ENCODE results near the gene PRR18. TPM values are rescaled to one million over a fixed set of nuclear protein-coding genes. Genes with fewer than 3 reads are reported as not detected.

Gene PRR18
- total and polyA plus RNA-seq, 9 of the 15 experiments (the other 6 are each of a cell fraction or from before 2014, with no cell fraction given), result not detected

- TF ChIP-seq ZNF12 (CRISPR knock-in tag; IDR thresholded peaks at IDR 0.05), result no peak
- no peak for TF ChIP-seq FUS (optimal IDR thresholded peaks at IDR 0.05; ENCODE audit: low read depth, low read length)
- TF ChIP-seq ZKSCAN1 (IDR thresholded peaks at IDR 0.05; ENCODE audit: low read depth, low read length), result 0 out of 2 replicates have a peak, but pooled peaks have one; percentile 36
- TF ChIP-seq ZZZ3 (IDR thresholded peaks at IDR 0.05), result no peak
- no peak for TF ChIP-seq TAL1 (IDR thresholded peaks at IDR 0.05)
- no peak for TF ChIP-seq ID3 (CRISPR knock-in tag; IDR thresholded peaks at IDR 0.05)
- TF ChIP-seq ID3 (tag; IDR thresholded peaks at IDR 0.05), result no peak
- TF ChIP-seq, protein P1, sequence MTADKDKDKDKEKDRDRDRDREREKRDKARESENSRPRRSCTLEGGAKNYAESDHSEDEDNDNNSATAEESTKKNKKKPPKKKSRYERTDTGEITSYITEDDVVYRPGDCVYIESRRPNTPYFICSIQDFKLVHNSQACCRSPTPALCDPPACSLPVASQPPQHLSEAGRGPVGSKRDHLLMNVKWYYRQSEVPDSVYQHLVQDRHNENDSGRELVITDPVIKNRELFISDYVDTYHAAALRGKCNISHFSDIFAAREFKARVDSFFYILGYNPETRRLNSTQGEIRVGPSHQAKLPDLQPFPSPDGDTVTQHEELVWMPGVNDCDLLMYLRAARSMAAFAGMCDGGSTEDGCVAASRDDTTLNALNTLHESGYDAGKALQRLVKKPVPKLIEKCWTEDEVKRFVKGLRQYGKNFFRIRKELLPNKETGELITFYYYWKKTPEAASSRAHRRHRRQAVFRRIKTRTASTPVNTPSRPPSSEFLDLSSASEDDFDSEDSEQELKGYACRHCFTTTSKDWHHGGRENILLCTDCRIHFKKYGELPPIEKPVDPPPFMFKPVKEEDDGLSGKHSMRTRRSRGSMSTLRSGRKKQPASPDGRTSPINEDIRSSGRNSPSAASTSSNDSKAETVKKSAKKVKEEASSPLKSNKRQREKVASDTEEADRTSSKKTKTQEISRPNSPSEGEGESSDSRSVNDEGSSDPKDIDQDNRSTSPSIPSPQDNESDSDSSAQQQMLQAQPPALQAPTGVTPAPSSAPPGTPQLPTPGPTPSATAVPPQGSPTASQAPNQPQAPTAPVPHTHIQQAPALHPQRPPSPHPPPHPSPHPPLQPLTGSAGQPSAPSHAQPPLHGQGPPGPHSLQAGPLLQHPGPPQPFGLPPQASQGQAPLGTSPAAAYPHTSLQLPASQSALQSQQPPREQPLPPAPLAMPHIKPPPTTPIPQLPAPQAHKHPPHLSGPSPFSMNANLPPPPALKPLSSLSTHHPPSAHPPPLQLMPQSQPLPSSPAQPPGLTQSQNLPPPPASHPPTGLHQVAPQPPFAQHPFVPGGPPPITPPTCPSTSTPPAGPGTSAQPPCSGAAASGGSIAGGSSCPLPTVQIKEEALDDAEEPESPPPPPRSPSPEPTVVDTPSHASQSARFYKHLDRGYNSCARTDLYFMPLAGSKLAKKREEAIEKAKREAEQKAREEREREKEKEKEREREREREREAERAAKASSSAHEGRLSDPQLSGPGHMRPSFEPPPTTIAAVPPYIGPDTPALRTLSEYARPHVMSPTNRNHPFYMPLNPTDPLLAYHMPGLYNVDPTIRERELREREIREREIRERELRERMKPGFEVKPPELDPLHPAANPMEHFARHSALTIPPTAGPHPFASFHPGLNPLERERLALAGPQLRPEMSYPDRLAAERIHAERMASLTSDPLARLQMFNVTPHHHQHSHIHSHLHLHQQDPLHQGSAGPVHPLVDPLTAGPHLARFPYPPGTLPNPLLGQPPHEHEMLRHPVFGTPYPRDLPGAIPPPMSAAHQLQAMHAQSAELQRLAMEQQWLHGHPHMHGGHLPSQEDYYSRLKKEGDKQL (CRISPR knock-in tag; IDR thresholded peaks at IDR 0.05; ENCODE audit: borderline replicate concordance), result no peak
- TF ChIP-seq, protein P2, sequence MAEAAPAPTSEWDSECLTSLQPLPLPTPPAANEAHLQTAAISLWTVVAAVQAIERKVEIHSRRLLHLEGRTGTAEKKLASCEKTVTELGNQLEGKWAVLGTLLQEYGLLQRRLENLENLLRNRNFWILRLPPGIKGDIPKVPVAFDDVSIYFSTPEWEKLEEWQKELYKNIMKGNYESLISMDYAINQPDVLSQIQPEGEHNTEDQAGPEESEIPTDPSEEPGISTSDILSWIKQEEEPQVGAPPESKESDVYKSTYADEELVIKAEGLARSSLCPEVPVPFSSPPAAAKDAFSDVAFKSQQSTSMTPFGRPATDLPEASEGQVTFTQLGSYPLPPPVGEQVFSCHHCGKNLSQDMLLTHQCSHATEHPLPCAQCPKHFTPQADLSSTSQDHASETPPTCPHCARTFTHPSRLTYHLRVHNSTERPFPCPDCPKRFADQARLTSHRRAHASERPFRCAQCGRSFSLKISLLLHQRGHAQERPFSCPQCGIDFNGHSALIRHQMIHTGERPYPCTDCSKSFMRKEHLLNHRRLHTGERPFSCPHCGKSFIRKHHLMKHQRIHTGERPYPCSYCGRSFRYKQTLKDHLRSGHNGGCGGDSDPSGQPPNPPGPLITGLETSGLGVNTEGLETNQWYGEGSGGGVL (CRISPR knock-in tag; IDR thresholded peaks at IDR 0.05), result no peak
- TF ChIP-seq GABPB1 (CRISPR knock-in tag; IDR thresholded peaks at IDR 0.05), result no peak
- 0 out of 2 replicates have a peak, but pooled peaks have one; percentile 35 for TF ChIP-seq E2F1 (CRISPR knock-in tag; IDR thresholded peaks at IDR 0.05)
- no peak for TF ChIP-seq MXI1 (IDR thresholded peaks at IDR 0.05; ENCODE audit: low read depth, low read length)
- TF ChIP-seq, protein P3, sequence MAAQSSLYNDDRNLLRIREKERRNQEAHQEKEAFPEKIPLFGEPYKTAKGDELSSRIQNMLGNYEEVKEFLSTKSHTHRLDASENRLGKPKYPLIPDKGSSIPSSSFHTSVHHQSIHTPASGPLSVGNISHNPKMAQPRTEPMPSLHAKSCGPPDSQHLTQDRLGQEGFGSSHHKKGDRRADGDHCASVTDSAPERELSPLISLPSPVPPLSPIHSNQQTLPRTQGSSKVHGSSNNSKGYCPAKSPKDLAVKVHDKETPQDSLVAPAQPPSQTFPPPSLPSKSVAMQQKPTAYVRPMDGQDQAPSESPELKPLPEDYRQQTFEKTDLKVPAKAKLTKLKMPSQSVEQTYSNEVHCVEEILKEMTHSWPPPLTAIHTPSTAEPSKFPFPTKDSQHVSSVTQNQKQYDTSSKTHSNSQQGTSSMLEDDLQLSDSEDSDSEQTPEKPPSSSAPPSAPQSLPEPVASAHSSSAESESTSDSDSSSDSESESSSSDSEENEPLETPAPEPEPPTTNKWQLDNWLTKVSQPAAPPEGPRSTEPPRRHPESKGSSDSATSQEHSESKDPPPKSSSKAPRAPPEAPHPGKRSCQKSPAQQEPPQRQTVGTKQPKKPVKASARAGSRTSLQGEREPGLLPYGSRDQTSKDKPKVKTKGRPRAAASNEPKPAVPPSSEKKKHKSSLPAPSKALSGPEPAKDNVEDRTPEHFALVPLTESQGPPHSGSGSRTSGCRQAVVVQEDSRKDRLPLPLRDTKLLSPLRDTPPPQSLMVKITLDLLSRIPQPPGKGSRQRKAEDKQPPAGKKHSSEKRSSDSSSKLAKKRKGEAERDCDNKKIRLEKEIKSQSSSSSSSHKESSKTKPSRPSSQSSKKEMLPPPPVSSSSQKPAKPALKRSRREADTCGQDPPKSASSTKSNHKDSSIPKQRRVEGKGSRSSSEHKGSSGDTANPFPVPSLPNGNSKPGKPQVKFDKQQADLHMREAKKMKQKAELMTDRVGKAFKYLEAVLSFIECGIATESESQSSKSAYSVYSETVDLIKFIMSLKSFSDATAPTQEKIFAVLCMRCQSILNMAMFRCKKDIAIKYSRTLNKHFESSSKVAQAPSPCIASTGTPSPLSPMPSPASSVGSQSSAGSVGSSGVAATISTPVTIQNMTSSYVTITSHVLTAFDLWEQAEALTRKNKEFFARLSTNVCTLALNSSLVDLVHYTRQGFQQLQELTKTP (IDR thresholded peaks at IDR 0.05; ENCODE audit: low read depth in 1 of 2, partially characterized antibody in 2 of 2), result no peak
Observed at GRCh38 chr6:166275714-166276166, 32.5 kb downstream of the PRR18 start (continued).

All from K562 (cell line).